Uterus (tissue), 2 donors: ENCODE measurements around the gene AMPD2.

ENCODE experiments used
- POLR2A ChIP-seq, 2 donors: fragments of 450-650 bp; IDR thresholded peaks; one replicate each; pipeline ENCODE4 v1.6.1; 2016; ENCODE audit warnings: antibody characterized with exemption in 2 of 2, mild to moderate bottlenecking in 1 of 2, moderate library complexity in 1 of 2
- TF ChIP-seq, protein P1 (sequence below), 4 experiments: fragments of 200-600 bp in 2 of 4; fragments of 450-650 bp in 2 of 4; sonication (generic) in 2 of 4; IDR thresholded peaks; one replicate each; pipeline ENCODE4 v1.5.1; 2016 to 2019; ENCODE audit warnings: antibody characterized with exemption in 4 of 4, mild to moderate bottlenecking in 2 of 4, moderate library complexity in 1 of 4

- TF ChIP-seq, protein P1, sequence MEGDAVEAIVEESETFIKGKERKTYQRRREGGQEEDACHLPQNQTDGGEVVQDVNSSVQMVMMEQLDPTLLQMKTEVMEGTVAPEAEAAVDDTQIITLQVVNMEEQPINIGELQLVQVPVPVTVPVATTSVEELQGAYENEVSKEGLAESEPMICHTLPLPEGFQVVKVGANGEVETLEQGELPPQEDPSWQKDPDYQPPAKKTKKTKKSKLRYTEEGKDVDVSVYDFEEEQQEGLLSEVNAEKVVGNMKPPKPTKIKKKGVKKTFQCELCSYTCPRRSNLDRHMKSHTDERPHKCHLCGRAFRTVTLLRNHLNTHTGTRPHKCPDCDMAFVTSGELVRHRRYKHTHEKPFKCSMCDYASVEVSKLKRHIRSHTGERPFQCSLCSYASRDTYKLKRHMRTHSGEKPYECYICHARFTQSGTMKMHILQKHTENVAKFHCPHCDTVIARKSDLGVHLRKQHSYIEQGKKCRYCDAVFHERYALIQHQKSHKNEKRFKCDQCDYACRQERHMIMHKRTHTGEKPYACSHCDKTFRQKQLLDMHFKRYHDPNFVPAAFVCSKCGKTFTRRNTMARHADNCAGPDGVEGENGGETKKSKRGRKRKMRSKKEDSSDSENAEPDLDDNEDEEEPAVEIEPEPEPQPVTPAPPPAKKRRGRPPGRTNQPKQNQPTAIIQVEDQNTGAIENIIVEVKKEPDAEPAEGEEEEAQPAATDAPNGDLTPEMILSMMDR (IDR thresholded peaks at IDR 0.05): no peak
- TF ChIP-seq POLR2A (IDR thresholded peaks at IDR 0.05): no peak
These were observed 51.4 kb downstream of the AMPD2 start for GRCh38 chr1:109671067-109671466.
